ENCODE results near the gene EFNA4. TPM values are rescaled to one million over a fixed set of nuclear protein-coding genes. Genes with fewer than 3 reads are reported as not detected.

EFNA4 gene
- total RNA-seq, 3 donors from 2014 or later, result 12.3 to 27.2 (median 26.4) TPM

GRCh38 chr1:155029513-155030242 lies 33.9 kb upstream of the EFNA4 start:
- DNase-seq (no peak), ATAC-seq (no peak)
- no peaks in the 10 kb centered on the region for H3K9me3 ChIP-seq
- intact Hi-C loops (cut with DNase I, micrococcal nuclease), result no loop called here
- no peak overlapping the region for H3K4me3 ChIP-seq
- H3K36me3 ChIP-seq (ENCODE audit: low read depth), result no peaks in the 10 kb centered on the region
- no peaks in the 10 kb centered on the region for H3K4me1 ChIP-seq (ENCODE audit: low read depth)
- TF ChIP-seq CTCF (IDR thresholded peaks at IDR 0.05), result no peak

GRCh38 chr1:155030243-155030795 lies 33.2 kb upstream of the EFNA4 start:
- no peaks in the 10 kb centered on the region for H3K36me3 ChIP-seq (ENCODE audit: low read depth)
- no peak for TF ChIP-seq CTCF (IDR thresholded peaks at IDR 0.05)
- H3K4me1 ChIP-seq (ENCODE audit: low read depth), result no peaks in the 10 kb centered on the region
- intact Hi-C loops (cut with DNase I, micrococcal nuclease), result no loop called here
- H3K4me3 ChIP-seq, result no peak overlapping the region
- ATAC-seq (no peak), DNase-seq (no peak)
- no peaks in the 10 kb centered on the region for H3K9me3 ChIP-seq

- Histone ChIP-seq H3K9me3 (no peaks in the 10 kb centered on the region), H3K36me3 (ENCODE audit: low read depth) (no peaks in the 10 kb centered on the region), H3K4me1 (ENCODE audit: low read depth) (no peaks in the 10 kb centered on the region), H3K4me3 (no peak overlapping the region)
- ATAC-seq, result no peak
- intact Hi-C loops (cut with DNase I, micrococcal nuclease), result no loop called here
- no peak for TF ChIP-seq CTCF (IDR thresholded peaks at IDR 0.05)
- DNase-seq, result no peak
Measured at GRCh38 chr1:155030899-155031298, 32.6 kb upstream of the EFNA4 start.

GRCh38 chr1:155032886-155033285 lies 30.7 kb upstream of the EFNA4 start:
- intact Hi-C loops (cut with DNase I, micrococcal nuclease), result no loop called here
- Histone ChIP-seq H3K4me3 (no peak overlapping the region), H3K9me3 (no peaks in the 10 kb centered on the region), H3K4me1 (ENCODE audit: low read depth) (peaks cover 1% of the 10 kb centered on the region), H3K36me3 (ENCODE audit: low read depth) (no peaks in the 10 kb centered on the region)
- DNase-seq, result no peak
- TF ChIP-seq CTCF (IDR thresholded peaks at IDR 0.05), result no peak
- ATAC-seq, result no peak

GRCh38 chr1:155033524-155033923 lies 30.0 kb upstream of the EFNA4 start, which contains the start of the genes DCST1 and DCST2:
Gene DCST1 (plus strand): TSS chr1:155033824. CDS start chr1:155034037, 213 bp downstream.
Gene DCST2 (minus strand): TSS chr1:155033781. CDS start chr1:155033701, 80 bp downstream.
- intact Hi-C loops (cut with DNase I, micrococcal nuclease), result no loop called here
- ATAC-seq (no peak), DNase-seq (no peak)
- TF ChIP-seq CTCF (IDR thresholded peaks at IDR 0.05), result no peak
- no peaks in the 10 kb centered on the region for H3K9me3 ChIP-seq
- peaks cover 7% of the 10 kb centered on the region for H3K4me1 ChIP-seq (ENCODE audit: low read depth)
- no peak within 1 kb of the TSS for H3K4me3 ChIP-seq
- H3K36me3 ChIP-seq (ENCODE audit: low read depth), result no peaks in the 10 kb centered on the region
